AG04449 (cell line): ENCODE results near the gene BANF2.

Source experiments
- CTCF ChIA-PET: fragments of 350-600 bp; formaldehyde crosslinking; extraction: SDS; loops from one replicate; lab custom pipeline; 2021; ENCODE audit warnings: antibody characterized with exemption; lab: Yijun Ruan, JAX
- POLR2A ChIA-PET: fragments of 400-600, 350-600 bp; formaldehyde crosslinking; extraction: SDS; loops from one replicate; lab custom pipeline; 2020; ENCODE audit warnings: antibody characterized with exemption, inconsistent platforms; lab: Yijun Ruan, JAX
- DNase-seq: peaks from one replicate; pipeline ENCODE4 v3.0.0-alpha.2; 2010; ENCODE audit warnings: low read depth, low spot score
- H3K4me3 ChIP-seq: 2 replicates; pipeline ENCODE4 v1.5.1; 2011; ENCODE audit warnings: low read depth, mild to moderate bottlenecking, control low read depth, low read length
- TF ChIP-seq, protein P1 (sequence below): IDR thresholded peaks from one replicate; pipeline ENCODE4 v1.5.1; 2011; ENCODE audit warnings: mild to moderate bottlenecking, moderate library complexity, low read length, control low read depth, inconsistent platforms; ENCODE audit not compliant: insufficient read depth; ENCODE audit errors: missing control alignments

The BANF2 gene

DNA sequence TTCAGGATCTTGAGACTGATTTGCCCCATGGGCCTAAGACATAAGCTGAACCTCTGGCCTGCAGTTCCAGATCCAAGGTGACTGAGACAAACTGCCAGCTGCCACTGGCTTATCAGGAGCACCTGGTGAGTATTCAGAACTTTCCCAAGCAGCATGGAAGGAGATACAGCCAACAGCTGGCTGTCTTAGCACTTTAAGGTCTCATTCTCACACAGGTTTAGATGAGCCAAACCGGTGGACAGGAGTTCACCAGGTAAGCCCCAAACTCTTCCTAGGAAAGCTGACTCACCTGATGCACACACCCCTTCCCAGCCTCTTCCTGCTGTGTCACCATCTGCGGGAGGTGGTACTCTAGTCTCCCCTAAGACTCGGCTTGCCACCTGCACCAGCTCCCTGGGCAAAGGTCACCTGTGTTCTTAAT lies at the start of gene BANF2:
Gene BANF2 (plus strand): TSS at position 36 of the 421 bp plus-strand sequence. CDS start 25,060 bp downstream, outside the sequence.
- POLR2A ChIA-PET: interaction anchor here (1.7 kb wide), 1 partner anchor 17 kb away, joined by 6 read pairs; the partner anchor contains the start of gene RRBP1

GRCh38 chr20:17650301-17651128 lies 49.3 kb upstream of the BANF2 start:
- H3K4me3 ChIP-seq: no peak overlapping the region
- TF ChIP-seq, protein P1, sequence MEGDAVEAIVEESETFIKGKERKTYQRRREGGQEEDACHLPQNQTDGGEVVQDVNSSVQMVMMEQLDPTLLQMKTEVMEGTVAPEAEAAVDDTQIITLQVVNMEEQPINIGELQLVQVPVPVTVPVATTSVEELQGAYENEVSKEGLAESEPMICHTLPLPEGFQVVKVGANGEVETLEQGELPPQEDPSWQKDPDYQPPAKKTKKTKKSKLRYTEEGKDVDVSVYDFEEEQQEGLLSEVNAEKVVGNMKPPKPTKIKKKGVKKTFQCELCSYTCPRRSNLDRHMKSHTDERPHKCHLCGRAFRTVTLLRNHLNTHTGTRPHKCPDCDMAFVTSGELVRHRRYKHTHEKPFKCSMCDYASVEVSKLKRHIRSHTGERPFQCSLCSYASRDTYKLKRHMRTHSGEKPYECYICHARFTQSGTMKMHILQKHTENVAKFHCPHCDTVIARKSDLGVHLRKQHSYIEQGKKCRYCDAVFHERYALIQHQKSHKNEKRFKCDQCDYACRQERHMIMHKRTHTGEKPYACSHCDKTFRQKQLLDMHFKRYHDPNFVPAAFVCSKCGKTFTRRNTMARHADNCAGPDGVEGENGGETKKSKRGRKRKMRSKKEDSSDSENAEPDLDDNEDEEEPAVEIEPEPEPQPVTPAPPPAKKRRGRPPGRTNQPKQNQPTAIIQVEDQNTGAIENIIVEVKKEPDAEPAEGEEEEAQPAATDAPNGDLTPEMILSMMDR: no peak
- DNase-seq: no peak
- CTCF ChIA-PET: interaction anchor here (0.6 to 11.4 kb wide), 13 partner anchors 8 to 308 kb away, joined by 3 to 124 read pairs (median 4); partner anchors contain the start of gene BFSP1
- POLR2A ChIA-PET: no interaction called here

More for the DNA sequence above, at the start of gene BANF2:
- no peak for DNase-seq
- TF ChIP-seq, protein P1: no peak
- no peak within 1 kb of the TSS for H3K4me3 ChIP-seq
- CTCF ChIA-PET: interaction anchor here (0.9 to 2.4 kb wide), 3 partner anchors 14 to 22 kb away, joined by 3 to 10 read pairs (median 5); partner anchors contain the start of gene RRBP1

- ChIA-PET POLR2A (interaction anchor here (0.8 kb wide), 1 partner anchor 158 kb away, joined by 3 read pairs; no protein-coding TSS in a partner anchor), CTCF (interaction anchor here (0.7 to 11.4 kb wide), 7 partner anchors 13 to 307 kb away, joined by 3 to 124 read pairs (median 3); no protein-coding TSS in a partner anchor)
- no peak overlapping the region for H3K4me3 ChIP-seq
- DNase-seq: no peak
- TF ChIP-seq, protein P1: no peak
Measured at GRCh38 chr20:17651129-17651759, 48.5 kb upstream of the BANF2 start.

DNA sequence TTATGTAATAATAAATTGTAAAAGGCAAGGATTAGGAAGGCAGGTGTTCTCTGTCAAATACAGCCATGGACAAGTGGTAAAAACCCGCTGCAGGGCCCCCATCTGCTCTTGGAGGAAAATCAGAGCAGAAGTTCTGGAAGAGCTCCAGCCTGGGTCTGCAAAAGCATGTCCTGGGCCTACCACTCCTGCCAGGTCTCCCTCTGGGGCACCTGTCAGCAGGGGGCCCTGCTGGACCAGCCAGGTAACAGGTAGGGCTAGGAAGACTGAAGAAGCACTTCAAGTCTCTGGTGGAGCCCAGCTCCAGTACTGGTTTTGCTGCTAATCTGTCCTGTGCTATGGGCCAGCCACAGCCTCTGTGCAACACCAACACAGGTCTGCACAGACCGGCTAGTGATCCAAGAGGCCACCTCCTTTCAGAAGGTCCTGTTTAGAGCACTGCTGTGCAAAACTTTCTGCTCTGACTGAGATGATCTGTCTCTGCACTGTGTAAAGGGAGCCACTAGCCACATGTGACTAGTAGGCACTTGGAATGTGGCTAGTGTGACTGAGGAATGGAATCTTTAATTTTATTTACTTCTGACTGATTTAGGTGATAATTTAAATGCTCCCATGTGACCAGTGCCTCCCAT lies 47.9 kb upstream of the BANF2 start:
- TF ChIP-seq, protein P1: no peak
- H3K4me3 ChIP-seq: no peak overlapping the region
- POLR2A ChIA-PET: interaction anchor here (0.8 kb wide), 1 partner anchor 157 kb away, joined by 3 read pairs; no protein-coding TSS in a partner anchor
- CTCF ChIA-PET: interaction anchor here (1.0 to 11.4 kb wide), 3 partner anchors 16 to 246 kb away, joined by 3 to 124 read pairs (median 27); no protein-coding TSS in a partner anchor
- DNase-seq: no peak

DNA sequence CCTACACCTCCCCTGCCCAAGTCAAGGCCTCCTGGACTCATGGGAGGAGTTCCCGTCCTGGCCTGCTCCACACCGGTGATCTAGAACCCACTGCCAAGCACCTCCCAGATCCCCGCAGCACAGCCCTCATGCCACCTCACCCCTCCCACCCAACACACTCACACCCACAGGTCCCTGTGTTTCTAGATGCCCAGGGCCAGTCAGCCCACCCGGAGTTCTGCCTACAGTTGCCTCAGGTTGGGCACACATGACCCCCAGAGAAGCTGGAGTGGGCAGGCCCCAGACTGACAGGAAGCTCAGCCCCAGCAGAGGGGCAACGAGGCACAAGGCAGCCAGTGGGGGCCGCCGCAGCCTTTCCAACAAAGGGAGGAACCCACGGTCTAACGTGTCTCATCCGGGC lies 47.4 kb upstream of the BANF2 start:
- CTCF ChIA-PET: interaction anchor here (1.5 to 11.4 kb wide), 3 partner anchors 147 to 286 kb away, joined by 5 to 124 read pairs (median 27); no protein-coding TSS in a partner anchor
- TF ChIP-seq, protein P1: no peak
- DNase-seq: no peak
- H3K4me3 ChIP-seq: no peak overlapping the region
- POLR2A ChIA-PET: no interaction called here
